ENCODE measurements around the gene OMP.

OMP gene

GRCh38 chr11:77141034-77141433 is 38.4 kb downstream of the OMP start:
- DNase-seq (ENCODE audit: low read depth, low spot score), result no peak
- CTCF ChIA-PET, result interaction anchor here (0.9 to 3.5 kb wide), 5 partner anchors 10 to 407 kb away, joined by 3 to 31 read pairs (median 6); partner anchors contain the start of gene MYO7A
- POLR2A ChIA-PET, result interaction anchor here (0.6 kb wide), 1 partner anchor 477 kb away, joined by 3 read pairs; no protein-coding TSS in a partner anchor
- no peak overlapping the region for H3K4me3 ChIP-seq (ENCODE audit: low read depth, low read length)
- no peak for TF ChIP-seq CTCF (IDR thresholded peaks at IDR 0.05; ENCODE audit: insufficient read depth, low read length, missing control alignments)

GRCh38 chr11:77141475-77141874 is 38.8 kb downstream of the OMP start:
- ChIA-PET POLR2A (no interaction called here), CTCF (interaction anchor here (0.7 to 3.5 kb wide), 3 partner anchors 14 to 407 kb away, joined by 3 to 31 read pairs (median 3); partner anchors contain the start of gene MYO7A)
- no peak for DNase-seq (ENCODE audit: low read depth, low spot score)
- no peak for TF ChIP-seq CTCF (IDR thresholded peaks at IDR 0.05; ENCODE audit: insufficient read depth, low read length, missing control alignments)
- no peak overlapping the region for H3K4me3 ChIP-seq (ENCODE audit: low read depth, low read length)

- DNase-seq (ENCODE audit: low read depth, low spot score), result no peak
- H3K4me3 ChIP-seq (ENCODE audit: low read depth, low read length), result no peak overlapping the region
- no peak for TF ChIP-seq CTCF (IDR thresholded peaks at IDR 0.05; ENCODE audit: insufficient read depth, low read length, missing control alignments)
- ChIA-PET CTCF (interaction anchor here (0.7 to 5.4 kb wide), 4 partner anchors 15 to 406 kb away, joined by 3 to 41 read pairs (median 18); partner anchors contain the start of gene MYO7A), POLR2A (no interaction called here)
These were observed 39.7 kb downstream of the OMP start for GRCh38 chr11:77142091-77142975.

- TF ChIP-seq CTCF (IDR thresholded peaks at IDR 0.05; ENCODE audit: insufficient read depth, low read length, missing control alignments), result no peak
- H3K4me3 ChIP-seq (ENCODE audit: low read depth, low read length), result no peak overlapping the region
- ChIA-PET CTCF (interaction anchor here (1.1 to 5.4 kb wide), 2 partner anchors 16 to 405 kb away, joined by 4 to 41 read pairs; partner anchors contain the start of gene MYO7A), POLR2A (no interaction called here)
- no peak for DNase-seq (ENCODE audit: low read depth, low spot score)
These were observed 40.9 kb downstream of the OMP start for GRCh38 chr11:77143405-77144020.

- ChIA-PET POLR2A (no interaction called here), CTCF (interaction anchor here (0.7 to 5.4 kb wide), 2 partner anchors 17 to 99 kb away, joined by 3 to 41 read pairs; partner anchors contain the start of gene MYO7A)
- no peak for TF ChIP-seq CTCF (IDR thresholded peaks at IDR 0.05; ENCODE audit: insufficient read depth, low read length, missing control alignments)
- no peak overlapping the region for H3K4me3 ChIP-seq (ENCODE audit: low read depth, low read length)
- no peak for DNase-seq (ENCODE audit: low read depth, low spot score)
These were observed 41.7 kb downstream of the OMP start for GRCh38 chr11:77144196-77144856.
